Tibial nerve (tissue), 3 donors: Measurements from ENCODE around the gene TMEM95.

Experiments used
- CTCF ChIP-seq, 5 experiments: fragments of 200-600 bp in 3 of 5; fragments of 450-650 bp in 2 of 5; sonication (generic) in 3 of 5; IDR thresholded peaks; one replicate each; pipeline ENCODE4 v1.5.1; 2016 to 2019; ENCODE audit warnings: antibody characterized with exemption in 5 of 5, mild to moderate bottlenecking in 3 of 5, moderate library complexity in 2 of 5
- POLR2A ChIP-seq, 2 donors: fragments of 450-650 bp; IDR thresholded peaks; one replicate each; pipeline ENCODE4 v1.6.1; 2017; ENCODE audit warnings: antibody characterized with exemption in 2 of 2, mild to moderate bottlenecking in 2 of 2, moderate library complexity in 2 of 2

GRCh38 chr17:7315570-7316235 is 39.3 kb upstream of the TMEM95 start:
- TF ChIP-seq POLR2A (IDR thresholded peaks at IDR 0.05) (no peak), CTCF (IDR thresholded peaks at IDR 0.05) (no peak)
